ENCODE measurements around the gene CLDN1. TPM values are rescaled to one million over a fixed set of nuclear protein-coding genes. Genes with fewer than 3 reads are reported as not detected.

Gene CLDN1
- total RNA-seq = under 0.01 and 0.22 TPM in 2 replicates

GRCh38 chr3:190321789-190322603, at the start of gene CLDN1:
CLDN1 (minus strand) TSS chr3:190322446; CDS start chr3:190322206, 240 bp downstream.

Other genes starting within 250 kb of the CLDN1 start
- 15.8 and 20.6 TPM in 2 replicates for gene P3H2, start 201.5 kb downstream of the CLDN1 start, total RNA-seq
- gene CLDN16, start 65.7 kb upstream of the CLDN1 start, total RNA-seq = under 0.01 TPM in 1 of 2 replicates, not detected in the other
- not detected in 2 replicates for gene TMEM207, start 127.5 kb upstream of the CLDN1 start, total RNA-seq
- 2.8 and 3.0 TPM in 2 replicates for gene IL1RAP, start 191.6 kb upstream of the CLDN1 start, total RNA-seq

Measured in dermis lymphatic vessel endothelial cell (primary cell).